ENCODE results near the gene FAM227B.

GRCh38 chr15:49380912-49381311 lies 239.7 kb downstream of the FAM227B start:
- no peak for TF ChIP-seq CTCF (IDR thresholded peaks at IDR 0.05)
- no peak for TF ChIP-seq POLR2A (IDR thresholded peaks at IDR 0.05)

All from thyroid gland (tissue), 4 donors.